Activated T-cell treated with anti-CD3 and anti-CD28 coated beads, Interleukin-2, amount 50 U/mL, for 24 hours (primary cell): ENCODE data around the gene CLEC18C.
A peak's percentile ranks its signal among the peaks of the same experiment; 100 is the strongest.
"Not testable (repeated sequence)": the region's sequence is repeated elsewhere in the genome, so short reads cannot be mapped to it uniquely, and the experiment has no call there.

Experiments used
- DNase-seq: peaks from one replicate; pipeline ENCODE4 v3.0.0-alpha.2; 2020
- H3K27ac Mint-ChIP-seq: 2 replicates; pipeline ENCODE4 v1.8.0; 2020; ENCODE audit warnings: mild to moderate bottlenecking, mixed read lengths
- H3K27me3 Mint-ChIP-seq: 2 replicates; pipeline ENCODE4 v1.8.0; 2020; ENCODE audit warnings: mixed read lengths
- H3K36me3 Mint-ChIP-seq: 2 replicates; pipeline ENCODE4 v1.8.0; 2020; ENCODE audit warnings: low read depth, mixed read lengths
- H3K4me1 Mint-ChIP-seq: 2 replicates; pipeline ENCODE4 v1.8.0; 2020; ENCODE audit warnings: low read depth, mixed read lengths
- H3K4me3 Mint-ChIP-seq: 2 replicates; pipeline ENCODE4 v1.8.0; 2020; ENCODE audit warnings: mild to moderate bottlenecking, moderate library complexity, mixed read lengths
- H3K9me3 Mint-ChIP-seq: 2 replicates; pipeline ENCODE4 v1.8.0; 2020; ENCODE audit warnings: mixed read lengths

Gene CLEC18C

DNA sequence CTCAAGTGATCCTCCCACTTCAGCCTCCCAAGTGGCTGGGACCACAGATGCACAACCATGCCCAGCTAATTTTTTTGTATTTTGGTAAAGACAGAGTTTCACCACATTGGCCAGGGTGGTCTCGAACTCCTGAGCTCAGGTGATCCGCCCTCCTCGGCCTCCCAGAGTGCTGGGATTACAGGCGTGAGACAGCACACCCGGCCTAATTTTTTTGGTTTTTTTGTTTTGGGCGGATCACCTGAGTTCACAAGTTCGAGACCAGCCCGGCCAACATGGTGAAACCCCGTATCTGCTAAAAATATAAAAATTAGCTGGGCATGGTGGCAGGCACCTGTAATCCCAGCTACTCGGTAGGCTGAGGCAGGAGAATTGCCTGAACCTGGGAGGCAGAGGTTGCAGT, 18.9 kb upstream of the CLEC18C start:
- H3K9me3 Mint-ChIP-seq, DNase-seq, H3K4me3 Mint-ChIP-seq, H3K4me1 Mint-ChIP-seq, H3K27ac Mint-ChIP-seq, H3K27me3 Mint-ChIP-seq: not testable (repeated sequence)
- H3K36me3 Mint-ChIP-seq = peaks cover 49% of the 10 kb centered on the region

DNA sequence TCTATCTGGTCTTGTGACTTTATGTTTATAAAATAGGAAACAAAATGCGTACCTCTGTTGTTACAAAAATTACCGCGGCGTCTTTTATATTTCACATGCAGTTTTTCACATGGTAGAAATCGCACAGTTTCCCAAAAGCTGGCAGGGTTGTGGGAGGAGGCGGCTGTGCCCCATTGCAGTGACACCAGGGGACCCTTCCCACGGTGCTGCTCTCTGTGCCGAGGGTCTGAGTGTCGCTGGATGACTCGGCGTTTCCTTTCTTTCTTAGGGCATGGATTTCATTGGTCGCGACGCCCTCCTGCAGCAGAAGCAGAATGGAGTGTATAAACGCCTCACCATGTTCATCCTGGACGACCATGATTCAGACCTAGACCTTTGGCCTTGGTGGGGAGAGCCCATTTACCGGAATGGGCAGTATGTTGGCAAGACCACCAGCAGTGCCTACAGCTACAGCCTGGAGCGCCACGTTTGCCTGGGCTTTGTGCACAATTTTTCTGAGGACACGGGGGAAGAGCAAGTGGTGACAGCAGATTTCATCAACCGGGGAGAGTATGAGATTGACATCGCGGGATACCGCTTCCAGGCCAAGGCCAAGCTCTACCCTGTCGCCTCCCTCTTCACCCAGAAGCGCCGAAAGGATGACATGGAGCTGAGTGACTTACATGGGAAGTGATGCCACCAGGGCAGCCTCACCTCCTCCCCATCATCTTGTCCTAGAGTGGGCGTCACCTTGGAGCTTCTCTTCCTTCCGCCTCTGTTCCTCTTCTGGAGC, 17.2 kb upstream of the CLEC18C start:
- H3K36me3 Mint-ChIP-seq = peaks cover 33% of the 10 kb centered on the region
- no peaks in the 10 kb centered on the region for H3K9me3 Mint-ChIP-seq
- no peak overlapping the region for H3K4me3 Mint-ChIP-seq
- no peak for DNase-seq
- no peaks in the 10 kb centered on the region for H3K27me3 Mint-ChIP-seq
- H3K27ac Mint-ChIP-seq = peak overlapping the region; percentile 31
- H3K4me1 Mint-ChIP-seq = no peaks in the 10 kb centered on the region

GRCh38 chr16:70157105-70157476, 16.5 kb upstream of the CLEC18C start:
- peak overlapping the region; percentile 23 for H3K27ac Mint-ChIP-seq
- DNase-seq = no peak
- H3K36me3 Mint-ChIP-seq = peaks cover 28% of the 10 kb centered on the region
- no peaks in the 10 kb centered on the region for H3K4me1 Mint-ChIP-seq
- no peaks in the 10 kb centered on the region for H3K9me3 Mint-ChIP-seq
- no peaks in the 10 kb centered on the region for H3K27me3 Mint-ChIP-seq
- H3K4me3 Mint-ChIP-seq = no peak overlapping the region

GRCh38 chr16:70157477-70158260, 15.9 kb upstream of the CLEC18C start:
- H3K4me3 Mint-ChIP-seq = no peak overlapping the region
- H3K27ac Mint-ChIP-seq = peak overlapping the region; percentile 20
- no peaks in the 10 kb centered on the region for H3K9me3 Mint-ChIP-seq
- no peaks in the 10 kb centered on the region for H3K27me3 Mint-ChIP-seq
- peaks cover 28% of the 10 kb centered on the region for H3K36me3 Mint-ChIP-seq
- no peak for DNase-seq
- no peaks in the 10 kb centered on the region for H3K4me1 Mint-ChIP-seq

DNA sequence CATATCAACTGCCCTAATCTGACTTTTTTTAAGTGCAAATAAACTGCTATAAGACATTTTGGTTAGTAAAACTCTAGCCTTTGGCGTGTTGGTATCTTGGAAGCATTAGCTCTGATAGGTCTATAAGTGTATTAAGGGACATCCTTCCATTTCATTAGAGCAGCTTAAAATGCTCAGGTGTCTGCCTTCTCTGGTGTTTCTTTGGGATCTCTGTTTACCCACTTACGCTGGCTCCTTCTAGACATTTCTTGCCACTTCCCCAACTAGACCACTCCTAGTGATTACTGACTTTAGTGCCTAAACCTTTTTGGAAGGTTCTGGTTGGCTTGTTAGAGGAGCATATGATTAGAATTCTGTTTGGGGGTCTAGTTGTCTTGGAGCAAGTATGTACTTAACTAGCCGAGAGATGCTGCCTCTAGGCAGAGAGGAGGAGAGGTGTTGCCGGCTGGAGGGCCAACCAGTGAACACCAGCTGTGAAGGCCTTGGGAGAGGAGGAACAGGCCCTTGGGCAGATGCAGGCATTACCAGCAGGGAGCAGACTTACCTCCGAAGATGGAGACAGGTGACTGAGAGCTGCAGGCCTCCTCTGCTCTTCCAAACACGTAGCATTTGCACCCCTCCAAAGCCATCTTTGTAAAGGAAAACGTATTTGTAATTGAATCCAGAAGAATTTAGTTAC, 15.2 kb upstream of the CLEC18C start:
- Mint-ChIP-seq H3K27me3 (no peaks in the 10 kb centered on the region), H3K9me3 (no peaks in the 10 kb centered on the region), H3K36me3 (peaks cover 26% of the 10 kb centered on the region), H3K4me1 (no peaks in the 10 kb centered on the region), H3K4me3 (no peak overlapping the region), H3K27ac (no peak overlapping the region)
- DNase-seq = no peak

GRCh38 chr16:70159355-70160348, 13.9 kb upstream of the CLEC18C start:
- Mint-ChIP-seq H3K27ac (no peak overlapping the region), H3K9me3 (no peaks in the 10 kb centered on the region), H3K4me1 (no peaks in the 10 kb centered on the region), H3K4me3 (no peak overlapping the region), H3K36me3 (peaks cover 15% of the 10 kb centered on the region), H3K27me3 (no peaks in the 10 kb centered on the region)
- DNase-seq = no peak

DNA sequence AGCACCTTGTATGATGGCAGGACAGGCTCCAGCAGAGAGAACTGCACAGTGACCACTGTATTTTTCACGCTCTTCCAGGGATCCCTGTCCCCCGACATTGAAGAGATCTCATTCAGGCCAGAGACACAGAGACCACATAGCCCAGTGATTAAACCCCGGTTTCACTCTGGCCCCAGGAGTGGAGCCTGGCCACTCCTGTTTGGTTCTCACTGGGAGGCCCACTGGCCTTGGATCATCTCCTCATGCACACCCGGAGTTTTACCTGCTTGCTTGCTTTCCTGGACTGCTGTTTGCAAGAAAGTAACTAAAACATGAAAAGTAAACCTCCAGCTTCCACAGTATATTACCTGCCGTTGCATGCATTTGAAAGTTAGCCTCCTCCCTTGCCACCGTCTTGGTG, 13.2 kb upstream of the CLEC18C start:
- H3K9me3 Mint-ChIP-seq = no peaks in the 10 kb centered on the region
- H3K4me1 Mint-ChIP-seq = peaks cover 3% of the 10 kb centered on the region
- H3K27ac Mint-ChIP-seq = no peak overlapping the region
- H3K27me3 Mint-ChIP-seq = no peaks in the 10 kb centered on the region
- no peak for DNase-seq
- no peak overlapping the region for H3K4me3 Mint-ChIP-seq
- H3K36me3 Mint-ChIP-seq = peaks cover 14% of the 10 kb centered on the region

DNA sequence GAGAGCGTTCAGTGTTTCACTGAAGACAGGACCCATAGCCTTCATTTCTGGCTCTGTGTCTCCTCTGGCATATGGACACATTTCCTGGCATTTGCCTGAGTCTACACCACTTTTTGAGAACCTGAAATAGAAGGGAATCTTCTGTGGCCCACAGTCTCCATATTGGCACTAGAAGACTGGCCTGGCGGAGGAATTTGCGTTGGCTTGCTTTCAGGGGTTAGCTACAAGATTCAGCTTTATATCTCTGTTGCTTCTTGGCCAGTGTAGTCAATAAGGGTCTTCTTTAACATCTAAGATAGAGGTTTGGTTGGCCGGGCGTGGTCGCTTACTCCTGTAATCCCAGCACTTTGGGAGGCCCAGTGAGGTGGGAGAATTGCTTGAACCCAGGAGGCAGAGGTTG, 12.8 kb upstream of the CLEC18C start:
- Mint-ChIP-seq H3K9me3 (no peaks in the 10 kb centered on the region), H3K36me3 (peaks cover 14% of the 10 kb centered on the region)
- no peak for DNase-seq

GRCh38 chr16:70161350-70161749, 12.2 kb upstream of the CLEC18C start:
- Mint-ChIP-seq H3K4me1 (peaks cover 3% of the 10 kb centered on the region), H3K9me3 (no peaks in the 10 kb centered on the region), H3K27ac (peak overlapping the region; percentile 57), H3K4me3 (no peak overlapping the region), H3K27me3 (no peaks in the 10 kb centered on the region), H3K36me3 (peaks cover 14% of the 10 kb centered on the region)
- DNase-seq = no peak

More for the DNA sequence above, 12.8 kb upstream of the CLEC18C start:
- H3K4me3 Mint-ChIP-seq = no peak overlapping the region
- no peaks in the 10 kb centered on the region for H3K27me3 Mint-ChIP-seq
- H3K4me1 Mint-ChIP-seq = peaks cover 3% of the 10 kb centered on the region
- peak overlapping the region; percentile 16 for H3K27ac Mint-ChIP-seq

- peaks cover 14% of the 10 kb centered on the region for H3K36me3 Mint-ChIP-seq
- H3K4me1 Mint-ChIP-seq = peaks cover 3% of the 10 kb centered on the region
- no peaks in the 10 kb centered on the region for H3K27me3 Mint-ChIP-seq
- peak overlapping the region; percentile 57 for H3K27ac Mint-ChIP-seq
- no peak for DNase-seq
- no peak overlapping the region for H3K4me3 Mint-ChIP-seq
- no peaks in the 10 kb centered on the region for H3K9me3 Mint-ChIP-seq
Measured at GRCh38 chr16:70162041-70162451, 11.5 kb upstream of the CLEC18C start.

DNA sequence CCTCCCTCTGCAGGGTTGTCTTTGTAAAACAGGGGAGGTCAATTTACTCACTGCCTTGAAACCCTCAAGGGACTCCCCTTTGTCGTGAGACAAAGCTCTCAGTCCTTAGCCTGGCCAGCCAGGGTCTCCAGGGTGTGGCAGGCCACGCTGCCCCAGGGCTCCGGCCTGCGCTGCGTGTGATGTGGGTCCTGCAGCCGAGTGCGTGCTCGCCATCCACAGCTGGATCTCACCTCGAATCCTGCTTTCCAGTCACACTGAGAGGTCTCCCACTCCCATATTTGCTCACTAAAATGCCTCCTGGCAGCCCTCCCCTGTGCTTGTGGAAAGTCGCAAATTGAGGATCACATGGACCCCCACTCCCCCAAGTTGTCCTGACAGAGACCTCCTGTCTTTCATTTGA, 10.0 kb upstream of the CLEC18C start:
- no peak for DNase-seq
- H3K27ac Mint-ChIP-seq = no peak overlapping the region
- no peaks in the 10 kb centered on the region for H3K9me3 Mint-ChIP-seq
- H3K4me1 Mint-ChIP-seq = peaks cover 3% of the 10 kb centered on the region
- H3K4me3 Mint-ChIP-seq = no peak overlapping the region
- peaks cover 14% of the 10 kb centered on the region for H3K36me3 Mint-ChIP-seq
- no peaks in the 10 kb centered on the region for H3K27me3 Mint-ChIP-seq

DNA sequence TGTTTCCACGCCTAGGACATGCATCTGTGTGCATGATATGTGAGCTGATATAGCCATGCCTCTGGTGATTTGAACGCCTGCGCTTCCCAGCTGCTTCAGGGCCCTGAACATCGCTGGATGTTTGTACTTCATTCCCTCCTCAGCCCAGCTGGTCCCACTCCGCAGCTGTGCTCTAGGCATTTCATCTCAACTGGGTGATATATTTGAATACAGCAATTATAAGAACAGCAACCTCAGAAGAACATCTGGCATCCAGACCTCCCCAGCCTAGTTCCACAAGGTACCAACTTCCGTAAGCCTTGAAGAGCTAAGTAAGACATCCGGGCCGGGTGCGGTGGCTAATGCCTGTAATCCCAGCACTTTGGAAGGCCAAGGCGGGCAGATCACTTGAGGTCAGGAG, 6.9 kb upstream of the CLEC18C start:
- H3K9me3 Mint-ChIP-seq, H3K4me1 Mint-ChIP-seq, H3K27me3 Mint-ChIP-seq, H3K4me3 Mint-ChIP-seq, H3K27ac Mint-ChIP-seq, DNase-seq: not testable (repeated sequence)
- H3K36me3 Mint-ChIP-seq = peaks cover 14% of the 10 kb centered on the region

DNA sequence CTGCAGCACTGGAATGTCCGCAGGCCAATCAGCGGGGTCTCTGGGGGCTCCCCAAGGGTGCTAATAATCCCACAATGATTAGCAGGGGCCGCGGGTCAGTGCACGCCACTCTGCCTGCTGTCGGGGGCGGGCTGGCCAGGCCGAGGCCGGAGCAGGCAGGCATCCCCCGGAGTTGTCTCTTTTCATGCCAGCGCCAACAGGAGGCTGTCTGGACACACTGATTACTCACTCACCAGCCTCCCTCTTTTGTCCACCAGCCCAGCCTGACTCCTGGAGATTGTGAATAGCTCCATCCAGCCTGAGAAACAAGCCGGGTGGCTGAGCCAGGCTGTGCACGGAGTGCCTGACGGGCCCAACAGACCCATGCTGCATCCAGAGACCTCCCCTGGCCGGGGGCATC, 329 bp downstream of the CLEC18C start:
- DNase-seq, H3K4me1 Mint-ChIP-seq, H3K27me3 Mint-ChIP-seq, H3K9me3 Mint-ChIP-seq, H3K36me3 Mint-ChIP-seq, H3K4me3 Mint-ChIP-seq, H3K27ac Mint-ChIP-seq: not testable (repeated sequence)

DNA sequence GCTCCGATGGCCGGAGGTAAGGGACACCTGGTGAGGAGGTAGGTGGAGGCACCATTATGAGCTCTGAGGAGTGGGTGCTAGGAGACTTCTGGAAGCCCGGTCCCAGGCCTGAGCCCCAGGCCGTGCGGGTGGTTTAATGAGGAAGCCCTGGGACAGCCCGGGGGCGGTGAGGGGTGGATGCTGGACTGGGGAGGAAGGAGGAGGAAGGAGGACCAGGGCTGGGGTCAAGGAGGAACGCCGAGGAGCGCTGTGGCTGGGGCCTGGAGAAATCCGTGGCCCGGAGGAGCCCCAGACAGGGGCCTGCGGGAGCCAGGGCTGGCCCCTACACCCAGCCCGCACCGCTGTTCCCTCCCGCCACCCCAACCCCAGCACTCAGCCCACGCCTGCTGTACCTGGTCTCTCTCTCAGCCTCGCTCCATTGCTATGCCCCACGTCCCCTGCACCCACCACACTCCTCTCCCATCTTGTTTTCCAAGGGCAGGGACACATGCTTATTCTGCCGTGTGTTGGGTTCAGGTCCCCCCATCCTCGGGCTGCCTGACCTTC, 873 bp downstream of the CLEC18C start:
- H3K4me1 Mint-ChIP-seq, H3K9me3 Mint-ChIP-seq, H3K4me3 Mint-ChIP-seq, H3K27ac Mint-ChIP-seq, H3K36me3 Mint-ChIP-seq, H3K27me3 Mint-ChIP-seq, DNase-seq: not testable (repeated sequence)
